OCI-LY1 (cell line): ENCODE measurements around the gene CCDC78.

Experiments used
- H2AFZ ChIP-seq: fragments of 200-600 bp; sonication (generic), shearing (Covaris generic); 2 replicates; pipeline ENCODE4 v1.6.0; 2014; ENCODE audit warnings: antibody characterized with exemption, mild to moderate bottlenecking, low read length
- H3F3A ChIP-seq: fragments of 200-600 bp; sonication (generic), shearing (Covaris generic); 2 replicates; pipeline ENCODE4 v1.6.0; 2014; ENCODE audit warnings: mild to moderate bottlenecking, antibody characterized with exemption, low read length, moderate library complexity; ENCODE audit not compliant: insufficient read depth
- H3K27ac ChIP-seq: fragments of 200-600 bp; sonication (generic); 2 replicates; pipeline ENCODE4 v1.5.1; 2014; ENCODE audit warnings: low read length, mixed run types, mild to moderate bottlenecking, low read depth; ENCODE audit not compliant: poor library complexity, severe bottlenecking
- H3K27me3 ChIP-seq: fragments of 200-600 bp; sonication (generic); 2 replicates; pipeline ENCODE4 v1.6.0; 2014; ENCODE audit warnings: antibody characterized with exemption, mild to moderate bottlenecking, low read length, moderate library complexity; ENCODE audit not compliant: insufficient read depth
- H3K36me3 ChIP-seq: fragments of 200-600 bp; sonication (generic); 2 replicates; pipeline ENCODE4 v1.6.1; 2014; ENCODE audit warnings: mild to moderate bottlenecking, antibody characterized with exemption, low read length, moderate library complexity, mixed read lengths; ENCODE audit not compliant: insufficient read depth
- H3K4me1 ChIP-seq: fragments of 200-600 bp; sonication (generic); 2 replicates; pipeline ENCODE4 v1.5.1; 2014; ENCODE audit warnings: mild to moderate bottlenecking, low read length, moderate library complexity; ENCODE audit not compliant: insufficient read depth, severe bottlenecking
- H3K4me2 ChIP-seq: fragments of 200-600 bp; sonication (generic), shearing (Covaris generic); 2 replicates; pipeline ENCODE4 v1.6.1; 2014; ENCODE audit warnings: low read length
- H3K4me3 ChIP-seq: fragments of 200-600 bp; sonication (generic); 2 replicates; pipeline ENCODE4 v1.5.1; 2014; ENCODE audit warnings: low read length, low read depth, mild to moderate bottlenecking, mixed read lengths; ENCODE audit not compliant: poor library complexity, severe bottlenecking
- H3K79me2 ChIP-seq: fragments of 200-600 bp; shearing (Covaris generic); 2 replicates; pipeline ENCODE4 v1.6.1; 2016; ENCODE audit warnings: mixed run types, low read length, mixed read lengths; ENCODE audit not compliant: insufficient read depth
- H3K9ac ChIP-seq: fragments of 200-600 bp; sonication (generic), shearing (Covaris generic); 2 replicates; pipeline ENCODE4 v1.6.1; 2014; ENCODE audit warnings: mild to moderate bottlenecking, low read length, mixed read lengths
- H3K9me2 ChIP-seq: fragments of 200-600 bp; sonication (generic), shearing (Covaris generic); 2 replicates; pipeline ENCODE4 v1.6.1; 2014; ENCODE audit warnings: low read depth, mild to moderate bottlenecking, low read length, mixed read lengths
- H3K9me3 ChIP-seq: fragments of 200-600 bp; shearing (Covaris generic); 2 replicates; pipeline ENCODE4 v1.6.1; 2014; ENCODE audit warnings: low read length, mixed read lengths
- H4K20me1 ChIP-seq: fragments of 200-600 bp; sonication (generic), shearing (Covaris generic); 2 replicates; pipeline ENCODE4 v1.6.0; 2016; ENCODE audit warnings: mild to moderate bottlenecking, low read length; ENCODE audit not compliant: insufficient read depth
- CTCF ChIP-seq: fragments of 200-600 bp; sonication (generic), shearing (Covaris generic); IDR thresholded peaks from 2 replicates; pipeline ENCODE4 v1.5.1; 2017; ENCODE audit warnings: mild to moderate bottlenecking, antibody characterized with exemption, low read length, moderate library complexity, mixed read lengths
- EZH2 ChIP-seq: fragments of 200-600 bp; sonication (generic), shearing (Covaris generic); IDR thresholded peaks from 2 replicates; pipeline ENCODE4 v1.8.0; 2017; ENCODE audit warnings: borderline replicate concordance, mixed run types, mild to moderate bottlenecking, antibody characterized with exemption, low read length, moderate library complexity, mixed read lengths

The CCDC78 gene

DNA sequence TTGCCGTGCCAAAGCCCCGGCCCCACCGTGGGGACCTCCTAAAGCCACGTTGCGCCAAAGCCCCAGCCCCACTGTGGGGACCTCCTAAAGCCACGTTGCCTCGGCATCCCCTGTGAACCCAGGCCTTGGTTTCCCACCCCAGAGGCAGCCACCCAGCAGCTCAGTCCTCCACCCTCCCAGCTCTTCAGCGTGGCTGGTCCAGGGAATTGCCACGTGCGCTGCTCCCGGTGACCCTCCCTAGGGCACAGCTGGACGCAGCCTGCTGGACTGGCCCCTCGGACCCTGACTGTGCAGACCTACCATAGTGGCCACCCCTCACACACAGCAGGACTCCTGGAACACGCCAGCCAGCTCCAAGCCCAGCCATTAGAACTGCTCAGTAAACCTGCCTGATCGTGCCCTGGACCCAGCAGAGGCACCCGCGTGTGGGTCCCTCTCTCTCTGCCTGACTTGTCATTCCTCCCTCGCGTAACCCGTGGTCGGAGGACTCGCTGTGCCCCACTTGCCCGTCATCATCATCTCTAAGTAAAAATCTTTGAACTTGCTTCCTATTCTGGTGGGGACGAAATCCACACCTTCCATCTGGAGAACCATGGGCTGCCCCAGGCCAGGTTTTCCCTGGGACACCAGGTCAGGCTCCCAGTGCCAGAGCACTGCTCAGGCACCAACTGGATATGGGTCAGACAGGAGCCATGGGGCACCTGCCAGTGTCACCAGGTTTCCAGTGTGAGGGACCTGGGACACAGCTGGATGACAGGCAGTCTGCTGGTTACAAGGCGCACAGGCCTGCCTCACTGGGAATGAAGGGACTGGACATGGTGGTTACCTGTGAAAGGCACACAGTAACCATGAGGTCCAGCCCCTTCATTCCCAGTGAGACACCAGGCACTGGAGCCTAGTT is 9.0 kb upstream of the CCDC78 start:
- Histone ChIP-seq H3K4me2 (no peak overlapping the region), H3K36me3 (peaks cover 64% of the 10 kb centered on the region), H3K27ac (peak overlapping the region; percentile 97), H3K4me3 (no peak overlapping the region), H3K9me2 (no peaks in the 10 kb centered on the region), H3K9me3 (no peaks in the 10 kb centered on the region), H3K9ac (no peak overlapping the region), H4K20me1 (no peaks in the 10 kb centered on the region), H3K4me1 (peaks cover 45% of the 10 kb centered on the region), H3K27me3 (no peaks in the 10 kb centered on the region), H3F3A (no peaks in the 10 kb centered on the region), H2AFZ (no peak overlapping the region), H3K79me2 (no peaks in the 10 kb centered on the region)
- TF ChIP-seq EZH2 = no peak
- no peak for TF ChIP-seq CTCF

GRCh38 chr16:734208-734980 is 8.2 kb upstream of the CCDC78 start:
- H3K4me1 ChIP-seq = peaks cover 39% of the 10 kb centered on the region
- no peaks in the 10 kb centered on the region for H3K9me3 ChIP-seq
- no peaks in the 10 kb centered on the region for H4K20me1 ChIP-seq
- no peaks in the 10 kb centered on the region for H3K79me2 ChIP-seq
- no peaks in the 10 kb centered on the region for H3K27me3 ChIP-seq
- H3K9me2 ChIP-seq = no peaks in the 10 kb centered on the region
- H3K4me2 ChIP-seq = no peak overlapping the region
- no peaks in the 10 kb centered on the region for H3F3A ChIP-seq
- no peak overlapping the region for H3K4me3 ChIP-seq
- peaks cover 69% of the 10 kb centered on the region for H3K36me3 ChIP-seq
- H3K27ac ChIP-seq = peak overlapping the region; percentile 14
- no peak overlapping the region for H3K9ac ChIP-seq
- H2AFZ ChIP-seq = no peak overlapping the region
- TF ChIP-seq CTCF = no peak
- TF ChIP-seq EZH2 = no peak

GRCh38 chr16:733382-734207 is 7.4 kb upstream of the CCDC78 start:
- TF ChIP-seq EZH2 = no peak
- peak; percentile 84 for TF ChIP-seq CTCF
- Histone ChIP-seq H3K36me3 (peaks cover 69% of the 10 kb centered on the region), H3K79me2 (no peaks in the 10 kb centered on the region), H3K27me3 (no peaks in the 10 kb centered on the region), H3K4me3 (no peak overlapping the region), H3K4me1 (peaks cover 40% of the 10 kb centered on the region), H3K9me2 (no peaks in the 10 kb centered on the region), H3K4me2 (no peak overlapping the region), H3F3A (no peaks in the 10 kb centered on the region), H4K20me1 (no peaks in the 10 kb centered on the region), H3K9me3 (no peaks in the 10 kb centered on the region), H3K9ac (no peak overlapping the region), H3K27ac (peak overlapping the region; percentile 14), H2AFZ (no peak overlapping the region)
